Hepatocyte (in vitro differentiated cells): ENCODE results near the gene MAP3K20. TPM values are rescaled to one million over a fixed set of nuclear protein-coding genes. Genes with fewer than 3 reads are reported as not detected.

ENCODE experiments used
- DNase-seq: peaks from one replicate; pipeline ENCODE4 v3.0.0-alpha.2; 2016; ENCODE audit warnings: low spot score
- H2AFZ ChIP-seq: fragments of 200-600 bp; sonication (generic); 2 replicates; pipeline ENCODE4 v1.6.0; 2016; ENCODE audit warnings: antibody characterized with exemption, mild to moderate bottlenecking
- H3K27ac ChIP-seq: fragments of 200-600 bp; sonication (generic); 2 replicates; pipeline ENCODE4 v1.5.1; 2016; ENCODE audit warnings: mild to moderate bottlenecking
- H3K27me3 ChIP-seq: fragments of 200-600 bp; sonication (generic); 2 replicates; pipeline ENCODE4 v1.6.1; 2016
- H3K36me3 ChIP-seq: fragments of 200-600 bp; sonication (generic); replicated peaks from 2 replicates; pipeline ENCODE4 v1.5.1; 2016; ENCODE audit warnings: low read depth; ENCODE audit not compliant: insufficient read depth
- H3K4me1 ChIP-seq: fragments of 200-600 bp; sonication (generic); 2 replicates; pipeline ENCODE4 v1.5.1; 2016; ENCODE audit warnings: mild to moderate bottlenecking, moderate library complexity; ENCODE audit not compliant: insufficient read depth
- H3K4me2 ChIP-seq: fragments of 200-600 bp; sonication (generic); 2 replicates; pipeline ENCODE4 v1.6.0; 2016
- H3K4me3 ChIP-seq: fragments of 200-600 bp; sonication (generic); 2 replicates; pipeline ENCODE4 v1.5.1; 2016; ENCODE audit warnings: mild to moderate bottlenecking
- H3K79me2 ChIP-seq: fragments of 200-600 bp; sonication (generic); 2 replicates; pipeline ENCODE4 v1.6.0; 2017; ENCODE audit warnings: mild to moderate bottlenecking
- H3K9me2 ChIP-seq: fragments of 200-600 bp; sonication (generic); replicated peaks from 2 replicates; pipeline ENCODE4 v1.6.0; 2017; ENCODE audit warnings: mild to moderate bottlenecking; ENCODE audit not compliant: insufficient read depth
- H3K9me3 ChIP-seq: fragments of 200-600 bp; sonication (generic); 2 replicates; pipeline ENCODE4 v1.5.1; 2016; ENCODE audit warnings: low read depth, mild to moderate bottlenecking
- H4K20me1 ChIP-seq: fragments of 200-600 bp; sonication (generic); 2 replicates; pipeline ENCODE4 v1.6.0; 2016; ENCODE audit warnings: mild to moderate bottlenecking; ENCODE audit not compliant: insufficient read depth, poor library complexity, severe bottlenecking
- CTCF ChIP-seq: fragments of 200-600 bp; sonication (generic); IDR thresholded peaks from 2 replicates; pipeline ENCODE4 v1.5.1; 2016; ENCODE audit warnings: antibody characterized with exemption, mild to moderate bottlenecking; ENCODE audit not compliant: poor library complexity
- EZH2 ChIP-seq: fragments of 200-600 bp; sonication (generic); IDR thresholded peaks from 2 replicates; pipeline ENCODE4 v1.6.1; 2016; ENCODE audit warnings: antibody characterized with exemption, mild to moderate bottlenecking, borderline replicate concordance
- EZH2phosphoT487 ChIP-seq: fragments of 200-600 bp; sonication (generic); IDR thresholded peaks from one replicate; pipeline ENCODE4 v1.6.1; 2018; ENCODE audit warnings: antibody characterized with exemption, mild to moderate bottlenecking, low read depth, moderate library complexity; ENCODE audit not compliant: unreplicated experiment, severe bottlenecking
- WGBS: methylation state at CpG from one replicate; pipeline ENCODE4 v1.1.6; 2016; ENCODE audit warnings: low lambda C conversion rate; ENCODE audit errors: missing lambda C conversion rate; 5-methylcytosine and 5-hydroxymethylcytosine counted together
- polyA plus RNA-seq: library from polyadenylated mRNA; unstranded; fragments of >200 nt; fragmentation: Nextera tagmentation; extraction: Ambion mirVana; gene quantifications from 2 replicates; pipeline ENCODE4 v1.2.1, GENCODE V29; 2016
- total RNA-seq: library from RNA; depleted of rRNA; stranded (reverse); fragments of >200 nt; gene quantifications from 2 replicates; pipeline ENCODE4 v1.2.3, GENCODE V29; 2014

The MAP3K20 gene
- total and polyA plus RNA-seq, 2 experiments from 2014 or later, result 16.5 to 23.3 TPM

- WGBS, result 94% methylated on average over 7 of the region's 7 CpGs
- Histone ChIP-seq H3K36me3 (no peaks in the 10 kb centered on the region), H3K9me2 (no peaks in the 10 kb centered on the region), H3K4me2 (no peak overlapping the region), H3K79me2 (no peaks in the 10 kb centered on the region), H3K4me1 (no peaks in the 10 kb centered on the region), H4K20me1 (no peaks in the 10 kb centered on the region), H3K4me3 (no peak overlapping the region), H3K27me3 (no peaks in the 10 kb centered on the region), H3K9me3 (no peaks in the 10 kb centered on the region), H2AFZ (no peak overlapping the region), H3K27ac (no peak overlapping the region)
- DNase-seq, result no peak
- TF ChIP-seq EZH2 (no peak), CTCF (no peak), EZH2phosphoT487 (no peak)
Observed at GRCh38 chr2:173198327-173198726, 122.7 kb downstream of the MAP3K20 start.

GRCh38 chr2:173199294-173199693 lies 123.6 kb downstream of the MAP3K20 start:
- no peak for DNase-seq
- Histone ChIP-seq H3K9me3 (no peaks in the 10 kb centered on the region), H3K4me1 (no peaks in the 10 kb centered on the region), H3K79me2 (no peaks in the 10 kb centered on the region), H2AFZ (no peak overlapping the region), H3K36me3 (no peaks in the 10 kb centered on the region), H3K27ac (no peak overlapping the region), H3K9me2 (no peaks in the 10 kb centered on the region), H3K4me3 (no peak overlapping the region), H3K4me2 (no peak overlapping the region), H3K27me3 (no peaks in the 10 kb centered on the region), H4K20me1 (no peaks in the 10 kb centered on the region)
- WGBS, result 87% methylated on average over 1 of the region's 1 CpG
- TF ChIP-seq EZH2 (no peak), EZH2phosphoT487 (no peak), CTCF (no peak)

- 85% methylated on average over 2 of the region's 2 CpGs for WGBS
- no peaks in the 10 kb centered on the region for H3K9me2 ChIP-seq
- no peak for DNase-seq
- no peaks in the 10 kb centered on the region for H3K27me3 ChIP-seq
- H4K20me1 ChIP-seq, result no peaks in the 10 kb centered on the region
- no peaks in the 10 kb centered on the region for H3K36me3 ChIP-seq
- H3K79me2 ChIP-seq, result no peaks in the 10 kb centered on the region
- H3K4me1 ChIP-seq, result no peaks in the 10 kb centered on the region
- no peaks in the 10 kb centered on the region for H3K9me3 ChIP-seq
- no peak overlapping the region for H3K27ac ChIP-seq
- H3K4me3 ChIP-seq, result no peak overlapping the region
- H2AFZ ChIP-seq, result no peak overlapping the region
- H3K4me2 ChIP-seq, result no peak overlapping the region
- TF ChIP-seq EZH2phosphoT487, result no peak
- TF ChIP-seq CTCF, result no peak
- no peak for TF ChIP-seq EZH2
Observed at GRCh38 chr2:173202570-173202969, 126.9 kb downstream of the MAP3K20 start.

- WGBS, result 35% methylated on average over 2 of the region's 2 CpGs
- no peak overlapping the region for H3K4me2 ChIP-seq
- H2AFZ ChIP-seq, result no peak overlapping the region
- no peaks in the 10 kb centered on the region for H3K9me2 ChIP-seq
- no peaks in the 10 kb centered on the region for H3K27me3 ChIP-seq
- no peaks in the 10 kb centered on the region for H3K4me1 ChIP-seq
- no peaks in the 10 kb centered on the region for H4K20me1 ChIP-seq
- TF ChIP-seq EZH2, result no peak
- TF ChIP-seq EZH2phosphoT487, result no peak
- no peak for TF ChIP-seq CTCF
- H3K79me2 ChIP-seq, result no peaks in the 10 kb centered on the region
- H3K36me3 ChIP-seq, result no peaks in the 10 kb centered on the region
- no peak for DNase-seq
- no peak overlapping the region for H3K4me3 ChIP-seq
- H3K9me3 ChIP-seq, result no peaks in the 10 kb centered on the region
- H3K27ac ChIP-seq, result no peak overlapping the region
Observed at GRCh38 chr2:173204316-173204715, 128.7 kb downstream of the MAP3K20 start.
